Fibroblast of skin of abdomen (primary cell): ENCODE data around the gene AMMECR1L.
"Not testable (repeated sequence)": the region's sequence is repeated elsewhere in the genome, so short reads cannot be mapped to it uniquely, and the experiment has no call there.

ENCODE experiments used
- DNase-seq: peaks from one replicate; pipeline ENCODE4 v3.0.0-alpha.2; 2013

The AMMECR1L gene

DNA sequence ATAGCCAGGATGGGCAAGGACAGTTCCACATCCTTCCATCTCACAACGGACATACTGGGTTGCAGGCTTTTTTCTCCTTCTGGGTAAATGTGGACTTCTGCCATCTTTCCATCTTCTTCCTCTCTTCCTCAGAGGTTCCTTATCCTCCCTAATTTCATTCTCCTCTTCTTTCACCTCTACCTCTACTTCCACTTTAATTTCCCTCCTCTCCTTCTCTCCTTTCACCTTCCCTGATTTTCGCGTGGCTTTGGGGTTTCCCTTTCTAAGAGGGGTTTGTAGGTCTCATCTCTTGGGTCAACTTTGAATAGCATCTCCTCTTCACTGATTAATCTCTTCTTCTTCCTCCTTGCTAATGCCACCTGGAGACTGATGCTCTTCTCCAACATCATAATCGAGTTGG lies 44.9 kb downstream of the AMMECR1L start:
- no peak for DNase-seq

- no peak for DNase-seq
These were observed 50.8 kb downstream of the AMMECR1L start for GRCh38 chr2:127834951-127835350.

- DNase-seq = no peak
These were observed 55.9 kb downstream of the AMMECR1L start for GRCh38 chr2:127829845-127830246.

DNA sequence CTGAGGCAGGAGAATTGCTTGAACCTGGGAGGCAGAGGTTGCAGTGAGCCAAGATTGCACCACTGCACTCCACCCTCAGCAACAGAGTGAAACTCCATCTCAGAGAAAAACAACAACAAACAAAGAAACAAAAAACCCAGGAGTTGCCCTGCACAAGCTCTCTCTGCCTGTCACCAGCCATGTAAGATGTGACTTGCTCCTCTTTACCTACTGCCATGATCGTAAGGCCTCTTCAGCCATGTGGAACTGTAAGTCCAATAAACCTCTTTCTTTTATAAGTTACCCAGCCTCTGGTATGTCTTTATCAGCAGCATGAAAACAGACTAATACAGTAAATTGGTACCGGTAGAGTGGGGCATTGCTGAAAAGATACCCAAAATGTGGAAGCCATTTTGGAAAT lies 59.0 kb downstream of the AMMECR1L start:
- DNase-seq = not testable (repeated sequence)

- no peak for DNase-seq
These were observed 59.7 kb downstream of the AMMECR1L start for GRCh38 chr2:127826047-127826446.

GRCh38 chr2:127820080-127820668 lies 65.6 kb downstream of the AMMECR1L start:
- DNase-seq = no peak

DNA sequence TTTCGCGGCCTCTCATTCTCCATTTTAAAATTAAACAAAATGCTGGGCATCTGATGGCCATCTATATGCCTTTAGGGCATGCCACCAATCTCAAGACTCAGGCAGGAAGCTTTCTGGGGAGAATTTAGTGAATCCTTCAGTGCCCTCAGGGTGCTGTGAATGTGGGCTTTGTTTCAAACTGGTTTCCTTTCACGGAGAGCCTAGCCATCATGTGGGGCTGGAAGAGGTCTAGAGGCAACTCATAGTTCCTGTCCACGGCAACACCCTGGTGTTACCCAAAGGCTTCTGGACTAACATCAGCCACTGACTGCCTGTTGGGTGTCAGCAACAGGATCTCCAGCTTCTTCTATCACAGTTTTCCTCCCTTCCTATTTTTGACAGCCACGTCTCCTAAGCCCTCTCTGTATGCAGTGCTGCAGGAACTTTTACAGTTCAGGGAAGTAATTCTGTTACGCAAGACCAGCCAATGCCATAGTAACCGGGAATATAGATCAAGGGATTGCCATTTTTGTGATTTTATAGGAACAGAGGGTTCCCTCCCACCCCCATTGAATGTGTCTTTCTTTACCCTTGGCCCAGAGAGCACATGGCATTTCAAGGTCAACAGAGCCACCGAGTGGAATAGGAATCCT lies 66.8 kb downstream of the AMMECR1L start:
- DNase-seq = no peak

DNA sequence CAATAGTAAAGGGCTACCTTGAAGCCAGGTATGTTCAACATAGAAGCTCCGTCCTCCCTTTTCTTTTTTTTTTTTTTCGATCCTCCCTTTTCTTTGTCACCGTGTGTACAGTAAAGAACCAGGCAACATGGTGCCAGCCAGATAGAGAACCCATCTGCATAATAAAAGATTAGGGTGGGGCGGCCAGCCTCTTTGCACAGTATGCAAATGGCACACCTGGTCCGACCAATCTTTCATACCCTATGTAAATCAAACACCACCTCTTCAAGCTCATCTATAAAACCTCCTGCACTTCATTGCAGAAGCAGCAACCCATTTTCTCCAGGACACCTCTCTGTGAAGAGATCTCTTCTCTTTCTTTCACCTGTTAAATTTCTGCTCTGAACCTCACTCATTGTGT lies 67.5 kb downstream of the AMMECR1L start:
- no peak for DNase-seq

- DNase-seq = no peak
These were observed 71.1 kb downstream of the AMMECR1L start for GRCh38 chr2:127814677-127815076.

GRCh38 chr2:127812441-127812840 lies 73.3 kb downstream of the AMMECR1L start:
- not testable (repeated sequence) for DNase-seq
